Thyroid gland (tissue), 4 donors: ENCODE data around the gene ZNF579. TPM values are rescaled to one million over a fixed set of nuclear protein-coding genes. Genes with fewer than 3 reads are reported as not detected.
A peak's percentile ranks its signal among the peaks of the same experiment; 100 is the strongest.

Experiments used
- DNase-seq, 2 donors: peaks; one replicate each; pipeline ENCODE4 v3.0.0-alpha.2; 2019
- H3K27ac ChIP-seq, 3 donors: fragments of 200-600 bp; sonication (generic); 1 replicate in 2 of 3; 2 replicates in 1 of 3; pipeline ENCODE4 v1.5.1; 2016 to 2019; ENCODE audit warnings: mild to moderate bottlenecking in 1 of 3, moderate library complexity in 1 of 3
- H3K27me3 ChIP-seq: fragments of 200-600 bp; sonication (generic); one replicate; pipeline ENCODE4 v1.5.1; 2019
- H3K36me3 ChIP-seq, 2 donors: fragments of 200-600 bp; sonication (generic); one replicate each; pipeline ENCODE4 v1.5.1; 2016 to 2019
- H3K4me1 ChIP-seq, 2 donors: fragments of 200-600 bp; sonication (generic); one replicate each; pipeline ENCODE4 v1.5.1; 2017 to 2019
- H3K4me3 ChIP-seq, 3 donors: fragments of 200-600 bp; sonication (generic); replicated peaks in 1 of 3; 1 replicate in 2 of 3; 2 replicates in 1 of 3; pipeline ENCODE4 v1.5.1; 2016; ENCODE audit warnings: mild to moderate bottlenecking in 1 of 3
- H3K9me3 ChIP-seq: fragments of 200-600 bp; sonication (generic); one replicate; pipeline ENCODE4 v1.5.1; 2017
- CTCF ChIP-seq, 6 experiments: fragments of 200-600 bp in 3 of 6; fragments of 450-650 bp in 3 of 6; sonication (generic) in 3 of 6; IDR thresholded peaks; one replicate each; pipeline ENCODE4 v1.5.1; 2016 to 2019; ENCODE audit warnings: antibody characterized with exemption in 6 of 6, mild to moderate bottlenecking in 2 of 6, inconsistent platforms in 1 of 6, moderate library complexity in 1 of 6
- POLR2A ChIP-seq, 2 donors: fragments of 450-650 bp; IDR thresholded peaks; one replicate each; pipeline ENCODE4 v1.6.1; 2017; ENCODE audit warnings: antibody characterized with exemption in 2 of 2, mild to moderate bottlenecking in 2 of 2, moderate library complexity in 1 of 2
- WGBS, 2 donors: methylation state at CpG; one replicate each; pipeline ENCODE4 v1.1.5; 2017; 5-methylcytosine and 5-hydroxymethylcytosine counted together
- intact Hi-C: fragments of 100-400 bp; cut with DNase I; formaldehyde crosslinking; loops from one replicate; pipeline ENCODE4 v1.15.1; 2023
- total RNA-seq, 4 donors: library from RNA; depleted of rRNA; stranded (reverse); fragments of >200 nt; gene quantifications; one replicate each; pipeline ENCODE4 v1.2.3, GENCODE V29; 2016

ZNF579 gene
- total RNA-seq, 4 donors from 2014 or later = 4.0 to 7.5 (median 6.6) TPM

- Histone ChIP-seq H3K4me3 (peak overlapping the region in 1 of 3 donors; percentile 95), H3K27me3 (no peaks in the 10 kb centered on the region), H3K27ac (peak overlapping the region in 1 of 3 donors; percentile 94), H3K4me1 (peaks cover 13 to 18% of the 10 kb centered on the region in 2 donors), H3K9me3 (no peaks in the 10 kb centered on the region), H3K36me3 (no peaks in the 10 kb centered on the region)
- intact Hi-C loops = loop anchor here (5.0 kb wide), 1 partner anchor 89 kb away; no protein-coding TSS in a partner anchor
- TF ChIP-seq CTCF (IDR thresholded peaks at IDR 0.05) (no peak), POLR2A (IDR thresholded peaks at IDR 0.05) (no peak)
- no peak for DNase-seq
- 16 to 19% methylated on average over 12 of the region's 12 CpGs for WGBS, 2 donors
Observed at GRCh38 chr19:55606471-55606787, 25.8 kb upstream of the ZNF579 start.

GRCh38 chr19:55605637-55606470 lies 25.2 kb upstream of the ZNF579 start, which contains the start of gene ZNF865:
ZNF865 (plus strand) TSS chr19:55605647; CDS start chr19:55613619, 7,972 bp downstream.
- intact Hi-C loops = loop anchor here (5.0 kb wide), 1 partner anchor 89 kb away; no protein-coding TSS in a partner anchor
- Histone ChIP-seq H3K4me1 (peaks cover 16 to 24% of the 10 kb centered on the region in 2 donors), H3K9me3 (no peaks in the 10 kb centered on the region), H3K4me3 (peak within 1 kb of the TSS; percentile 66 to 95 (median 83)), H3K36me3 (no peaks in the 10 kb centered on the region), H3K27ac (peak within 1 kb of the TSS; percentile 92 to 94 (median 94)), H3K27me3 (no peaks in the 10 kb centered on the region)
- TF ChIP-seq POLR2A (IDR thresholded peaks at IDR 0.05) (no peak), CTCF (IDR thresholded peaks at IDR 0.05) (peak; percentile 37 to 80 (median 64))
- WGBS, 2 donors = 1 to 2% methylated on average over 18 to 24 of the region's 44 CpGs
- peak; percentile 79 to 85 for DNase-seq

- peak; percentile 98 to 99 for DNase-seq
- Histone ChIP-seq H3K36me3 (no peaks in the 10 kb centered on the region), H3K9me3 (no peaks in the 10 kb centered on the region), H3K4me3 (peak overlapping the region in 2 of 3 donors; percentile 66 to 95), H3K27me3 (no peaks in the 10 kb centered on the region), H3K27ac (peak overlapping the region; percentile 92 to 94 (median 94)), H3K4me1 (peaks cover 19 to 27% of the 10 kb centered on the region in 2 donors)
- 1 to 2% methylated on average over 19 to 29 of the region's 43 CpGs for WGBS, 2 donors
- TF ChIP-seq POLR2A (IDR thresholded peaks at IDR 0.05) (peak in 1 of 2 donors; percentile 42), CTCF (IDR thresholded peaks at IDR 0.05) (no peak)
- intact Hi-C loops = loop anchor here (5.0 kb wide), 1 partner anchor 88 kb away; no protein-coding TSS in a partner anchor
Observed at GRCh38 chr19:55605207-55605636, 24.6 kb upstream of the ZNF579 start.

- no peaks in the 10 kb centered on the region for H3K9me3 ChIP-seq
- H3K4me3 ChIP-seq = no peak overlapping the region
- no peak for TF ChIP-seq POLR2A (IDR thresholded peaks at IDR 0.05)
- TF ChIP-seq CTCF (IDR thresholded peaks at IDR 0.05) = no peak
- WGBS, 2 donors = 69 to 71% methylated on average over 22 of the region's 22 CpGs
- no peaks in the 10 kb centered on the region for H3K36me3 ChIP-seq
- intact Hi-C loops = no loop called here
- no peak overlapping the region for H3K27ac ChIP-seq
- no peak for DNase-seq
- H3K4me1 ChIP-seq = peaks cover 19 to 27% of the 10 kb centered on the region in 2 donors
- H3K27me3 ChIP-seq = no peaks in the 10 kb centered on the region
Observed at GRCh38 chr19:55603581-55604292, 23.1 kb upstream of the ZNF579 start.
